Measurements from ENCODE around the gene CD19. TPM values are rescaled to one million over a fixed set of nuclear protein-coding genes. Genes with fewer than 3 reads are reported as not detected.

Gene CD19
- total RNA-seq, 1 donor from 2014 or later: not detected

DNA sequence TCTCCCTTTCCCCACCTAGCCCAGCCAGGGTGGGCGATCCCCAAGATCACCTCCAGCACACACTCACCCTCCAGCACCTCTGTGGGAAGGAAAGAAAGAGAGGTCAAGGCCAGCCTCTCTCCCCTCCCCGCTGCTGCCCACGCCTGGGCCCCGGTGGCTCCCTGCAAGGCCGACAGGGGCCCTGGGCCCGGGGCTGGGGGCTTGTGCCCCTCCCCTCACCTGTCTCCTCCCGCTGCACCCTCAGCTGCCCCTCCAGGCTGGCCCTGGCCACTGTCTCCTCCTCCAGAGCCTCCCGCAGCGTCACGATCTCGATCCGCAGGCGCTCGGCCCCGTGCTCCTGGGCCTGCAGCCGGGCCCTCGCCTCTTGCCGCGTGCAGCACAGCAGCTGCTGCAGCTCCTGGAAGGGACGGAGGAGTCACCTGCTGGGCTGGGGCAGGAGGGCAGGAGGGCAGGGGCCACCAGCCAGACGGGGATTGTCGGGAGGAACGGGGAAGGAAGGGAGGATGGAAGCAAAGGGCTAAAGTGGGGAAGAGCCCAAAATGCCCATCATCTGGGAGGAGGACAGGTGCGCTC lies 25.9 kb upstream of the CD19 start:
- no peak for DNase-seq (ENCODE audit: low read depth)
- H3K4me3 ChIP-seq (ENCODE audit: low read depth, low read length): no peak overlapping the region
- TF ChIP-seq, protein P1, sequence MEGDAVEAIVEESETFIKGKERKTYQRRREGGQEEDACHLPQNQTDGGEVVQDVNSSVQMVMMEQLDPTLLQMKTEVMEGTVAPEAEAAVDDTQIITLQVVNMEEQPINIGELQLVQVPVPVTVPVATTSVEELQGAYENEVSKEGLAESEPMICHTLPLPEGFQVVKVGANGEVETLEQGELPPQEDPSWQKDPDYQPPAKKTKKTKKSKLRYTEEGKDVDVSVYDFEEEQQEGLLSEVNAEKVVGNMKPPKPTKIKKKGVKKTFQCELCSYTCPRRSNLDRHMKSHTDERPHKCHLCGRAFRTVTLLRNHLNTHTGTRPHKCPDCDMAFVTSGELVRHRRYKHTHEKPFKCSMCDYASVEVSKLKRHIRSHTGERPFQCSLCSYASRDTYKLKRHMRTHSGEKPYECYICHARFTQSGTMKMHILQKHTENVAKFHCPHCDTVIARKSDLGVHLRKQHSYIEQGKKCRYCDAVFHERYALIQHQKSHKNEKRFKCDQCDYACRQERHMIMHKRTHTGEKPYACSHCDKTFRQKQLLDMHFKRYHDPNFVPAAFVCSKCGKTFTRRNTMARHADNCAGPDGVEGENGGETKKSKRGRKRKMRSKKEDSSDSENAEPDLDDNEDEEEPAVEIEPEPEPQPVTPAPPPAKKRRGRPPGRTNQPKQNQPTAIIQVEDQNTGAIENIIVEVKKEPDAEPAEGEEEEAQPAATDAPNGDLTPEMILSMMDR (conservative IDR thresholded peaks at IDR 0.05; ENCODE audit: low read depth, low read length): no peak

DNA sequence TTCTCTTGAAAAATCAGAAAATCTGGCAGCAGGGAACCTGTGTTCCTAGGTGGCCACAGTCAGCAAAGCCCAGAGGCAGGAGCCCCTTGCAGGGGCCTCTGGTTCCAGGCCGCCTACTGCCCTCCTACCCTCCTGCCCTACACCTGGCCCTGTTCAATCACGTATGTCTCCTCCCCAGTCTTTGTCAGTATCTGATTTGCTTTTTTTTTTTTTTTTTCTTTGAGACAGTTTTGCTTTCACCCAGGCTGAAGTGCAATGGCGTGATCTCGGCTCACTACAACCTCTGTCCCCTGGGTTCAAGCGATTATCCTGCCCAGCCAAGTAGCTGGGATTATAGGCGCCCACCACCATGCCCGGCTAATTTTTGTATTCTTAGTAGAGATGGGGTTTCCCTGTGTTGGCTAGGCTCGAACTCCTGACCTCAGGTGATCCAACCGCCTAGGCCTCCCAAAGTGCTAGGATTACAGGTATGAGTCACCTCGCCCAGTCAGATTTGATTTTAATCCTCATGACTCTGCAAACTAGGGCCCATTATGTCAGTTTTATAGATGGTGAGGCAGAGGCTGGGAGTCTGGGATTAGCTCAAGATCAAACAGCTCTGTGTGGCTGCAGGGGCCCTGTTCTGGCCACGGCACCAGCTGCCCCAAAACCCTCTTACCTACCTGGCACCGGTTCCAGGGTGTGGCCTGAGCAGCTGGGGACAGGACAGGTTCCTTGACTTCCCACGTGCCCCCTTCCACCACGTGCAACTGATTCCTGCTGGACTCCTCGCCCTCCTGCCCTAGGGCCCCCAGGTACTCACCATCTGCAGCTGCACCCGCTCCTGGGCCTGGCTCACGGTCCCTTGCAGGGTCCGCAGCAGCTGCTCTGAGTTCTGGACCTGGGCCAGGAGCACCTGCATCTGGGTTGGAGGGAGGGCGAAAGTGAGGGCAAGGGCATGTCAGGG lies 21.4 kb upstream of the CD19 start:
- TF ChIP-seq, protein P1 (conservative IDR thresholded peaks at IDR 0.05; ENCODE audit: low read depth, low read length): no peak
- no peak overlapping the region for H3K4me3 ChIP-seq (ENCODE audit: low read depth, low read length)
- DNase-seq (ENCODE audit: low read depth): no peak

DNA sequence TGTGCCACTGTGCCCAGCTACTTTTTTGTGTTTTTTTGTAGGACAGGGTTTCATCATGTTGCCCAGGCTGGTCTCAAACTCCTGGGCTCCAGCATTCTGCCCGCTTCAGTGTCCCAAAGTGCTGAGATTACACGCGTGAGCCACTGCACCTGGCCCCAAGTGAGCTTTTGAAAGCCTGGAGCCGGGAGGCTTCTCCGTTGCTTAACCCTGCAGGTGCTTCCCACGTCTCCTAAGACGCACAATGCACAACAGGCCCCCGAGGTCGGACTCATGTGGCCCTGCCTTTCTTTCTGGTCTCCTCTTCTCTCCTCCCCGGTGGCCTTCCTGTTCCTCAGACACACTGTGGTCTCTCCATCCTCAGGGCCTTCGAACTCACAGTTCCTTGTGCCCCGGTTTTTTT lies 19.2 kb upstream of the CD19 start:
- TF ChIP-seq, protein P1 (conservative IDR thresholded peaks at IDR 0.05; ENCODE audit: low read depth, low read length): no peak
- no peak overlapping the region for H3K4me3 ChIP-seq (ENCODE audit: low read depth, low read length)
- no peak for DNase-seq (ENCODE audit: low read depth)

DNA sequence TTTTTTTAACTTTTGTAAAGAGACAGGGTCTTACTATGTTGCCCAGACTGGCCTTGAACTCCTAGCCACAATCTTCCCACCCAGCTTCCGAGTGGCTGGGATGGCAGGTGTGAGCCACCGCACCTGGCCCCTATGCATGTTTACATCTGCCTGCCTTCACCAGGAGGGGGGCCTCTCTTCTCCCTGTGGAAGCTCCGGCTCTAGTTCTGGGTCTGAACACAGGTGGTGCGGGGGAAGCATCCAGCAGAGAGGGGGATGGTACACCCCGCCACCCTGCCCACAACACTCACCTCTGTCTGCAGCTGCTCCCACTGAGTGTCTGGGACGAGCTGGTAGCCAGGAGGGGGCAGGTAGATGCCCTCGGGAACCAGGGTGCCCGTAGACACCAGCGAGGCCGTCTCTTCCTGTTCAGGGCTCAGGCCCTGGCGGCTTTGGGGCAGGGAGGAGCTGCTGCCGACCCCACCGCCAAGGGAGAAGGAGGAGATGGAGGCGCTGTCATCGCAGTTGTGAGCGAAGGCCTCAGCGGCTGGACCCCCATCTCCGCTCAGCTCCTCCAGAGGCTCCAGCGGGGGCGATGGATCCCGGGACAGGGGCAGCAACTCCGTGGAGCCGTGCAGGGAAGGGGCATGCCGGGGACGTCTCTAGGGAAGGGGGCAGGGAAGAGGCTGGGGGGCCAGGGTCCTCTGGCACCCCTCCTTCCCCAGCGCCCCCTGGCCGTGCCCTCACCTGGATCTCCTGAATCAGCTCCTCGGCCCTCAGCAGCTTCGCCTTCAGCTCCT lies 17.6 kb upstream of the CD19 start:
- H3K4me3 ChIP-seq (ENCODE audit: low read depth, low read length): no peak overlapping the region
- DNase-seq (ENCODE audit: low read depth): no peak
- TF ChIP-seq, protein P1 (conservative IDR thresholded peaks at IDR 0.05; ENCODE audit: low read depth, low read length): no peak

DNA sequence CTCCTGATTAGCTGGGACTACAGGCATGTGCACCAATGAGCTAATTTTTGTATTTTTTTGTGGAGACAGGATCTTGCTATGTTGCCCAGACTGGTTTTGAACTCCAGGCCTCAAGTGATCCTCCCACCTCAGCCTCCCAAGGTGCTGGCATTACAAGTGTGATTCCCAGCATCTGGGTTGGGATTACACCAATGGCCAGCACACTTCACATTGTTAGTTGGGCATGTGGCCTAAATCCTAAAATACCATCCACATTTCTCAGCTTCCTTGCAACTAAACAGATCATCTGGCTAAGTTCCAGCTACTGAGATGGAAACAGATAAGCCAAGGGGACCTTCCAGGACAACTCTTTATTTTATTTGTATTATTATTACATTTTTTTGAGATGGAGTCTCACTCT lies 16.6 kb upstream of the CD19 start:
- DNase-seq (ENCODE audit: low read depth): no peak
- TF ChIP-seq, protein P1 (conservative IDR thresholded peaks at IDR 0.05; ENCODE audit: low read depth, low read length): no peak
- no peak overlapping the region for H3K4me3 ChIP-seq (ENCODE audit: low read depth, low read length)

DNA sequence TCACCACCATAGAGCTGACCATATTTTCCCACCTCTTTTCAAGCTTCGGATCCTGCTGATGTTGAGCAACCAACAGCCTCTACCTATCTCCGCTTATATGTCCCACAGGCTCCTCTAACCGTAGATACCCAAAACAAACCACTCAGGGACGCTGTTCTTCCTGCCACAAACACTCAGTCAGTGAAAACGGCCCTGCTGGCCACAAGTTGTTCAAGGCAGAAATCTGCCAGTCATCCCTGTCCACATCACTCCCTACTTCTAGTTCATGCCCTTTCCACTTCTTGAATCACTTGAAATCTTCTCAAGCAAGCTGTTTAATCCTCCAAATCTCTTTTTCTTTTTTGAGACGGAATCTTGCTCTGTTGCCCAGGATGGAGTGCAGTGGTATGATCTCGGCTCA lies 14.7 kb upstream of the CD19 start:
- TF ChIP-seq, protein P1 (conservative IDR thresholded peaks at IDR 0.05; ENCODE audit: low read depth, low read length): no peak
- DNase-seq (ENCODE audit: low read depth): no peak
- no peak overlapping the region for H3K4me3 ChIP-seq (ENCODE audit: low read depth, low read length)

Measured in epithelial cell of proximal tubule (primary cell).